NB4 (cell line): ENCODE measurements around the gene PAM.

Experiments
- DNase-seq: peaks from one replicate; pipeline ENCODE4 v3.0.0; 2010; ENCODE audit warnings: low read depth
- H3K4me3 ChIP-seq: one replicate; pipeline ENCODE4 v1.5.1; 2011; ENCODE audit warnings: mild to moderate bottlenecking, low read depth, low read length, moderate library complexity
- CTCF ChIP-seq: IDR thresholded peaks from one replicate; pipeline ENCODE4 v1.5.1; 2012; ENCODE audit warnings: low read depth, low read length
- MAX ChIP-seq: IDR thresholded peaks from 2 replicates; pipeline ENCODE4 v1.6.1; 2011; ENCODE audit warnings: low read depth, low read length
- MYC ChIP-seq: IDR thresholded peaks from 2 replicates; pipeline ENCODE4 v1.6.1; 2011; ENCODE audit warnings: low read depth, low read length
- POLR2A ChIP-seq: IDR thresholded peaks from 2 replicates; pipeline ENCODE4 v1.6.1; 2011; ENCODE audit warnings: mild to moderate bottlenecking; ENCODE audit not compliant: insufficient read length; ENCODE audit errors: extremely low read depth

The PAM gene

DNA sequence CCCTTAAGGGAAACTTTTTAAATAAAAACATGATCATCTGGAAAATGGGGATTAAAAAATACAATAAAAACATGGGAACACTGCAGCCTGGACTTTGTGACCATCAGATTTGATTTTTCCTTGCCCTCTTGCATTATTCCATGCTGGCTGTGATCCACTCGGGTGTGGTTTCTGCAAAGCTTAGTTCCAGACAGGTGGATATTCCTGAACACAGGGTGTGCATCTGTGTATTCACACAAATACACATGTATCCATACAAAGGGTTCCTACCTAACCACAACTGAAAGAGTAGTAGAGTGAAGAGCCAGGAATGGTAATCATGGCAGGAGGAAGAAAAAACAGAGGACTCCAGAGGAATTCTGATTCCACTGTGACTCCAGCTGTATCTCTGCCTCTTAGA lies 178.2 kb downstream of the PAM start:
- no peak for DNase-seq
- no peak for TF ChIP-seq CTCF
- no peak overlapping the region for H3K4me3 ChIP-seq

GRCh38 chr5:102933721-102934459 lies 178.8 kb downstream of the PAM start:
- no peak for DNase-seq
- no peak overlapping the region for H3K4me3 ChIP-seq
- no peak for TF ChIP-seq MAX
- TF ChIP-seq MYC, result no peak
- no peak for TF ChIP-seq CTCF
- TF ChIP-seq POLR2A, result no peak

DNA sequence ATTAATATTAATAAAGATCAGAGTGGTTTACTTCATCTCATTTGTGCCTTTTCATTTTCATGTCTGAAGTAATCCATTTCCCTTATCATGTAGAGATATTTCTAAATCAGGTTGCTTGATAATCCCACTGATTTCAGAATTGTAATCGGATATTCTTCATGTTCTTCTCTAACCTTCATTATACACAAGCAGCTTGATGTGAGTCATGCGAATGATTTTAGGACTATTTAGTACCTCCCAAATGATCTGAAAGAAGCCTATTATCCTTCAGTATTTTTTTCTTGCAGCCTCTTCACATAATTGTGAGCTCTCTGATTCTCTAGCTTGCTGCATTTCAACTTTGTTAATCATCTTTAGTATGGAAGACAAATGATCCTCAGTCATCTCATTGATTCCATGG lies 182.8 kb downstream of the PAM start:
- no peak overlapping the region for H3K4me3 ChIP-seq
- DNase-seq, result no peak
- TF ChIP-seq MYC, result no peak
- no peak for TF ChIP-seq POLR2A
- TF ChIP-seq MAX, result no peak
- TF ChIP-seq CTCF, result no peak

- TF ChIP-seq MYC (no peak), MAX (no peak), POLR2A (no peak), CTCF (no peak)
Observed at GRCh38 chr5:102941111-102941510, 186.0 kb downstream of the PAM start.

DNA sequence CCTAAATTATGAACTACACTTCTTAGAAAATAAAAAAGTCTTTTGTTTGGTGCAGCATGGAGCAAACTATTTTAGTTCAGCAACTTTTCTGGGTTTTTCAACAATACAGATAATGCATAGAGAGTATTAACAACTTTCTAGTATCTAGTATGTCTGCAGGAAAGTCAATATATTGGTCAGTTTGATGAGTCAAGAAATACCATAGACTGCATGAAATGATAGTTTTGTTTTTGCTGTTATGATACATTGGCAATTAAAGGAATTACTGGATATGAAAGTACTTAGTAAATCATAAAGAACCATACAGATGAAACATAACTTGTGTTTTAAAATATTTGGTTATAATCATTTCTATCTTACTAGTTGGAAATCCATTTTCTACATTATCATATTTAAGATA lies 191.3 kb downstream of the PAM start:
- H3K4me3 ChIP-seq, result no peak overlapping the region
- no peak for TF ChIP-seq MYC
- DNase-seq, result no peak

More at GRCh38 chr5:102941111-102941510, 186.0 kb downstream of the PAM start:
- no peak overlapping the region for H3K4me3 ChIP-seq
- DNase-seq, result no peak

GRCh38 chr5:102946971-102947370 lies 191.9 kb downstream of the PAM start:
- no peak for DNase-seq
- no peak overlapping the region for H3K4me3 ChIP-seq
- TF ChIP-seq CTCF, result no peak
- TF ChIP-seq POLR2A, result no peak
- TF ChIP-seq MYC, result no peak
- no peak for TF ChIP-seq MAX
